Esophagus muscularis mucosa (tissue), 3 donors: ENCODE results near the gene CREB3L4.

Experiments
- POLR2A ChIP-seq: fragments of 450-650 bp; IDR thresholded peaks from one replicate; pipeline ENCODE4 v1.6.1; 2017; ENCODE audit warnings: antibody characterized with exemption, moderate library complexity, mild to moderate bottlenecking, low read depth
- TF ChIP-seq, protein P1 (sequence below), 3 experiments: fragments of 200-600 bp in 2 of 3; fragments of 450-650 bp in 1 of 3; sonication (generic) in 2 of 3; IDR thresholded peaks; one replicate each; pipeline ENCODE4 v1.5.1; 2017 to 2019; ENCODE audit warnings: antibody characterized with exemption in 3 of 3, mild to moderate bottlenecking in 2 of 3, moderate library complexity in 1 of 3

DNA sequence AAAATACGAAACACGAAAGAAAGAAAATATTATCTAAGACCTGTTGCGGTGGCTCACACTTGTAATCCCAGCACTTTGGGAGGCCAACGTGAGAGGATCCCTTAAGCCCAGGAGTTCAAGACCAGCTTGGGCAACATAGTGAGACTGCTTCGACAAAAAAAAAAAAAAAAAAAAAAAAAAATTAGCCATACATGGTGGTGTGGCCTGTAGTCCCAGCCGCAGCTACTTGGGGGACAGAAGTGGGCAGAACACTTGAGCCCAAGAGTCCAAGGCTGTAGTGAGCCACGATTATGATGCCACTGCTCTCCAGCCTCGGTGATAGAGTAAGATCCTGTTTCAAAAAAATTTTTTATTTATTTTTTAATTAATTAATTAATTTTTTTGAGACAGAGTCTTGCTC, 19.9 kb downstream of the CREB3L4 start:
- TF ChIP-seq POLR2A: no peak
- TF ChIP-seq, protein P1, sequence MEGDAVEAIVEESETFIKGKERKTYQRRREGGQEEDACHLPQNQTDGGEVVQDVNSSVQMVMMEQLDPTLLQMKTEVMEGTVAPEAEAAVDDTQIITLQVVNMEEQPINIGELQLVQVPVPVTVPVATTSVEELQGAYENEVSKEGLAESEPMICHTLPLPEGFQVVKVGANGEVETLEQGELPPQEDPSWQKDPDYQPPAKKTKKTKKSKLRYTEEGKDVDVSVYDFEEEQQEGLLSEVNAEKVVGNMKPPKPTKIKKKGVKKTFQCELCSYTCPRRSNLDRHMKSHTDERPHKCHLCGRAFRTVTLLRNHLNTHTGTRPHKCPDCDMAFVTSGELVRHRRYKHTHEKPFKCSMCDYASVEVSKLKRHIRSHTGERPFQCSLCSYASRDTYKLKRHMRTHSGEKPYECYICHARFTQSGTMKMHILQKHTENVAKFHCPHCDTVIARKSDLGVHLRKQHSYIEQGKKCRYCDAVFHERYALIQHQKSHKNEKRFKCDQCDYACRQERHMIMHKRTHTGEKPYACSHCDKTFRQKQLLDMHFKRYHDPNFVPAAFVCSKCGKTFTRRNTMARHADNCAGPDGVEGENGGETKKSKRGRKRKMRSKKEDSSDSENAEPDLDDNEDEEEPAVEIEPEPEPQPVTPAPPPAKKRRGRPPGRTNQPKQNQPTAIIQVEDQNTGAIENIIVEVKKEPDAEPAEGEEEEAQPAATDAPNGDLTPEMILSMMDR (IDR thresholded peaks at IDR 0.05): no peak
